MM.1S (cell line): Measurements from ENCODE around the gene LOXL1.

Experiments
- DNase-seq: peaks from one replicate; pipeline ENCODE4 v3.0.0-alpha.2; 2015
- H2AFZ ChIP-seq: fragments of 300-600 bp; sonication (generic); 2 replicates; pipeline ENCODE4 v1.6.0; 2016; ENCODE audit warnings: antibody characterized with exemption, low read length
- H3F3A ChIP-seq: fragments of 300-600 bp; sonication (generic); 2 replicates; pipeline ENCODE4 v1.6.1; 2016; ENCODE audit warnings: mild to moderate bottlenecking, antibody characterized with exemption, low read length, moderate library complexity, mixed read lengths; ENCODE audit not compliant: insufficient read depth
- H3K27ac ChIP-seq: fragments of 300-600 bp; sonication (generic); 2 replicates; pipeline ENCODE4 v1.5.1; 2016; ENCODE audit warnings: mild to moderate bottlenecking, low read length
- H3K27me3 ChIP-seq: fragments of 300-600 bp; sonication (generic); replicated peaks from 2 replicates; pipeline ENCODE4 v1.6.0; 2016; ENCODE audit warnings: low read length; ENCODE audit not compliant: insufficient read depth
- H3K36me3 ChIP-seq: fragments of 300-600 bp; sonication (generic); replicated peaks from 2 replicates; pipeline ENCODE4 v1.6.1; 2016; ENCODE audit warnings: mild to moderate bottlenecking, low read length, mixed read lengths; ENCODE audit not compliant: insufficient read depth
- H3K4me1 ChIP-seq: fragments of 300-600 bp; sonication (generic); 2 replicates; pipeline ENCODE4 v1.6.1; 2016; ENCODE audit warnings: low read length, mixed read lengths
- H3K4me2 ChIP-seq: fragments of 300-600 bp; sonication (generic); 2 replicates; pipeline ENCODE4 v1.6.0; 2016; ENCODE audit warnings: low read depth, low read length
- H3K4me3 ChIP-seq: fragments of 300-600 bp; sonication (generic); 2 replicates; pipeline ENCODE4 v1.5.1; 2016; ENCODE audit warnings: low read length, mixed read lengths
- H3K79me2 ChIP-seq: fragments of 300-600 bp; sonication (generic); 2 replicates; pipeline ENCODE4 v1.6.1; 2016; ENCODE audit warnings: mixed run types, low read length, mixed read lengths
- H3K9ac ChIP-seq: fragments of 300-600 bp; sonication (generic); 2 replicates; pipeline ENCODE4 v1.6.1; 2016; ENCODE audit warnings: low read length, mixed read lengths
- H3K9me2 ChIP-seq: fragments of 300-600 bp; sonication (generic); replicated peaks from 2 replicates; pipeline ENCODE4 v1.6.1; 2016; ENCODE audit warnings: mild to moderate bottlenecking, low read length, mixed read lengths; ENCODE audit not compliant: insufficient read depth
- H3K9me3 ChIP-seq: fragments of 300-600 bp; sonication (generic); replicated peaks from 2 replicates; pipeline ENCODE4 v1.6.1; 2016; ENCODE audit warnings: mild to moderate bottlenecking, low read length, mixed read lengths; ENCODE audit not compliant: insufficient read depth
- H4K20me1 ChIP-seq: fragments of 300-600 bp; sonication (generic); 2 replicates; pipeline ENCODE4 v1.6.1; 2016; ENCODE audit warnings: mild to moderate bottlenecking, low read length, moderate library complexity, mixed read lengths; ENCODE audit not compliant: insufficient read depth
- CTCF ChIP-seq: fragments of 300-600 bp; sonication (generic); IDR thresholded peaks from 2 replicates; pipeline ENCODE4 v1.5.1; 2016; ENCODE audit warnings: antibody characterized with exemption, low read length, mixed read lengths
- EZH2 ChIP-seq: fragments of 300-600 bp; sonication (generic); optimal IDR thresholded peaks from 2 replicates; pipeline ENCODE3; 2017; ENCODE audit warnings: low read depth, mild to moderate bottlenecking, antibody characterized with exemption, low read length, mixed read lengths
- EZH2phosphoT487 ChIP-seq: fragments of 300-600 bp; sonication (generic); IDR thresholded peaks from 2 replicates; pipeline ENCODE4 v1.6.1; 2018; ENCODE audit warnings: antibody characterized with exemption, low read length

The LOXL1 gene

GRCh38 chr15:73978896-73979295 lies 52.6 kb downstream of the LOXL1 start:
- Histone ChIP-seq H4K20me1 (no peaks in the 10 kb centered on the region), H3K9me2 (no peaks in the 10 kb centered on the region), H2AFZ (no peak overlapping the region), H3K27ac (no peak overlapping the region), H3F3A (peaks cover 5% of the 10 kb centered on the region; the same call in 1 of the 2 replicates), H3K4me3 (no peak overlapping the region), H3K4me1 (0 out of 2 replicates have a peak, but pooled peaks cover 4% of the 10 kb centered on the region), H3K27me3 (peaks cover 49% of the 10 kb centered on the region), H3K79me2 (no peaks in the 10 kb centered on the region), H3K4me2 (no peak overlapping the region), H3K9ac (no peak overlapping the region), H3K9me3 (no peaks in the 10 kb centered on the region), H3K36me3 (no peaks in the 10 kb centered on the region)
- TF ChIP-seq EZH2 (no peak), CTCF (no peak), EZH2phosphoT487 (no peak)
- DNase-seq = no peak

GRCh38 chr15:73979636-73980035 lies 53.4 kb downstream of the LOXL1 start:
- no peaks in the 10 kb centered on the region for H3K9me3 ChIP-seq
- TF ChIP-seq EZH2 (no peak), CTCF (no peak), EZH2phosphoT487 (no peak)
- H3K4me3 ChIP-seq = no peak overlapping the region
- H3K9me2 ChIP-seq = no peaks in the 10 kb centered on the region
- no peaks in the 10 kb centered on the region for H3K79me2 ChIP-seq
- peaks cover 5% of the 10 kb centered on the region; the same call in 1 of the 2 replicates for H3F3A ChIP-seq
- no peaks in the 10 kb centered on the region for H4K20me1 ChIP-seq
- no peaks in the 10 kb centered on the region for H3K36me3 ChIP-seq
- H3K4me1 ChIP-seq = peaks cover 6% of the 10 kb centered on the region
- no peak overlapping the region for H2AFZ ChIP-seq
- no peak overlapping the region for H3K9ac ChIP-seq
- no peak overlapping the region for H3K4me2 ChIP-seq
- no peak overlapping the region for H3K27ac ChIP-seq
- DNase-seq = no peak
- peaks cover 45% of the 10 kb centered on the region for H3K27me3 ChIP-seq

GRCh38 chr15:73981761-73982221 lies 55.5 kb downstream of the LOXL1 start:
- Histone ChIP-seq H3K9me2 (no peaks in the 10 kb centered on the region), H2AFZ (no peak overlapping the region), H3K27ac (no peak overlapping the region), H3K9me3 (no peaks in the 10 kb centered on the region), H3K4me2 (no peak overlapping the region), H3K9ac (no peak overlapping the region), H3K79me2 (no peaks in the 10 kb centered on the region), H3K36me3 (no peaks in the 10 kb centered on the region), H3K4me1 (peaks cover 12% of the 10 kb centered on the region), H4K20me1 (no peaks in the 10 kb centered on the region), H3K4me3 (no peak overlapping the region), H3K27me3 (peaks cover 23% of the 10 kb centered on the region), H3F3A (0 out of 2 replicates have a peak, but pooled peaks cover 7% of the 10 kb centered on the region)
- TF ChIP-seq EZH2 (no peak), CTCF (no peak), EZH2phosphoT487 (no peak)
- no peak for DNase-seq
